OCI-LY7 (cell line): Measurements from ENCODE around the gene C1orf116.

Experiments used
- CTCF ChIP-seq: fragments of 200-600 bp; sonication (generic); conservative IDR thresholded peaks from 2 replicates; pipeline ENCODE4 v1.5.1; 2014; ENCODE audit warnings: mild to moderate bottlenecking, antibody characterized with exemption, low read length, moderate library complexity, mixed read lengths
- EZH2phosphoT487 ChIP-seq: fragments of 200-600 bp; sonication (generic); IDR thresholded peaks from 2 replicates; pipeline ENCODE4 v1.6.1; 2018; ENCODE audit warnings: low read depth, borderline replicate concordance, mild to moderate bottlenecking, mixed run types, antibody characterized with exemption, low read length, moderate library complexity, mixed read lengths

GRCh38 chr1:207024202-207025145 is 8.1 kb downstream of the C1orf116 start:
- TF ChIP-seq CTCF (no peak), EZH2phosphoT487 (no peak)
